VCaP (cell line): ENCODE results near the gene KCNMA1.

ENCODE experiments used
- H3K27ac ChIP-seq: fragments of 450-650 bp; 2 replicates; pipeline ENCODE4 v1.5.1; 2017
- CTCF ChIP-seq: fragments of 450-650 bp; conservative IDR thresholded peaks from 2 replicates; pipeline ENCODE4 v1.5.1; 2017; ENCODE audit warnings: mild to moderate bottlenecking, moderate library complexity

The KCNMA1 gene

GRCh38 chr10:77197544-77197943 lies 440.1 kb downstream of the KCNMA1 start:
- H3K27ac ChIP-seq = no peak overlapping the region
- no peak for TF ChIP-seq CTCF

- no peak for TF ChIP-seq CTCF
- H3K27ac ChIP-seq = no peak overlapping the region
Measured at GRCh38 chr10:77196614-77197013, 441.0 kb downstream of the KCNMA1 start.

- no peak for TF ChIP-seq CTCF
- H3K27ac ChIP-seq = no peak overlapping the region
Measured at GRCh38 chr10:77195101-77195500, 442.5 kb downstream of the KCNMA1 start.

- no peak overlapping the region for H3K27ac ChIP-seq
- no peak for TF ChIP-seq CTCF
Measured at GRCh38 chr10:77193001-77193400, 444.6 kb downstream of the KCNMA1 start.

GRCh38 chr10:77192402-77192801 lies 445.2 kb downstream of the KCNMA1 start:
- no peak for TF ChIP-seq CTCF
- no peak overlapping the region for H3K27ac ChIP-seq

GRCh38 chr10:77191324-77192049 lies 446.1 kb downstream of the KCNMA1 start:
- TF ChIP-seq CTCF = no peak
- no peak overlapping the region for H3K27ac ChIP-seq

GRCh38 chr10:77190291-77190690 lies 447.3 kb downstream of the KCNMA1 start:
- no peak overlapping the region for H3K27ac ChIP-seq
- no peak for TF ChIP-seq CTCF
